HCT116 (cell line): ENCODE measurements around the gene FERMT1. TPM values are rescaled to one million over a fixed set of nuclear protein-coding genes. Genes with fewer than 3 reads are reported as not detected.
A peak's percentile ranks its signal among the peaks of the same experiment; 100 is the strongest.

Experiments
- ATAC-seq: fragments of 200-7000 bp; cut with Tn5 transposase; 2 replicates; pipeline ENCODE4 v1.9.1; 2020; ENCODE audit warnings: mild to moderate bottlenecking, moderate library complexity
- BruUV-seq: library from RNA; stranded (reverse); fragments of 400-500 nt; replicated peaks from 2 replicates; lab custom pipeline; 2021; lab: Mats Ljungman, UMichigan
- CTCF ChIA-PET: fragments of 300-600 bp; sonication (Branson Sonifier 250); formaldehyde crosslinking; loops from one replicate; lab custom pipeline; 2021; ENCODE audit warnings: antibody characterized with exemption; lab: Charles Lee
- POLR2A ChIA-PET: fragments of 300-600, 350-600 bp; sonication (Branson Sonifier 250); formaldehyde crosslinking; loops from one replicate; lab custom pipeline; 2021; ENCODE audit warnings: antibody characterized with exemption; lab: Charles Lee
- RAD21 ChIA-PET, 2 experiments: fragments of 300-600 bp; sonication (Branson Sonifier 250); formaldehyde crosslinking; loops; one replicate each; lab custom pipeline; 2023; ENCODE audit warnings: low total read pairs in 2 of 2; ENCODE audit not compliant: uncharacterized antibody in 2 of 2, unreplicated experiment in 2 of 2, low non-redundant PET in 1 of 2; lab: Charles Lee
- DNase-seq: peaks from one replicate; pipeline ENCODE4 v3.0.0-alpha.2; 2010; ENCODE audit warnings: low read depth, low spot score
- H2AFZ ChIP-seq: fragments of 200-600 bp; shearing (Covaris generic), sonication (generic); 2 replicates; pipeline ENCODE4 v1.6.1; 2017; ENCODE audit warnings: low read depth, mixed run types, mixed read lengths, antibody characterized with exemption, low read length; ENCODE audit not compliant: poor library complexity, severe bottlenecking
- H3K27ac ChIP-seq: 2 replicates; pipeline ENCODE4 v1.5.1; 2012; ENCODE audit warnings: low read depth, low read length
- H3K27me3 ChIP-seq: fragments of 200-600 bp; sonication (generic); 2 replicates; pipeline ENCODE4 v1.6.1; 2016; ENCODE audit warnings: mixed run types, low read length, mixed read lengths; ENCODE audit not compliant: insufficient read depth
- H3K36me3 ChIP-seq, 2 experiments: fragments of 200-500 bp in 1 of 2; fragments of 200-600 bp in 1 of 2; sonication (Bioruptor generic) in 1 of 2; sonication (generic) in 1 of 2; 2 replicates each; pipeline versions ENCODE4 v1.5.1 to v1.6.1; 2014 to 2016; ENCODE audit warnings: low read length in 2 of 2, inconsistent platforms in 1 of 2, mixed read lengths in 1 of 2, mixed run types in 1 of 2; ENCODE audit not compliant: insufficient read depth in 2 of 2, control insufficient read depth in 1 of 2
- H3K4me1 ChIP-seq, 2 experiments: fragments of 200-600 bp in 1 of 2; sonication (generic) in 1 of 2; 2 replicates each; pipeline versions ENCODE4 v1.5.1 to v1.6.1; 2012 to 2017; ENCODE audit warnings: low read length in 2 of 2, inconsistent platforms in 1 of 2, mild to moderate bottlenecking in 1 of 2, mixed read lengths in 1 of 2, mixed run types in 1 of 2, moderate library complexity in 1 of 2; ENCODE audit not compliant: insufficient read depth in 2 of 2, control insufficient read depth in 1 of 2
- H3K4me2 ChIP-seq: fragments of 200-600 bp; sonication (generic); 2 replicates; pipeline ENCODE4 v1.6.1; 2017; ENCODE audit warnings: mixed run types, low read length, mixed read lengths
- H3K4me3 ChIP-seq, 2 experiments: fragments of 200-600 bp in 1 of 2; sonication (generic) in 1 of 2; replicated peaks in 1 of 2; 2 replicates each; pipeline ENCODE4 v1.5.1; 2011 to 2016; ENCODE audit warnings: low read length in 2 of 2, control low read depth in 1 of 2, low read depth in 1 of 2, mild to moderate bottlenecking in 1 of 2, mixed read lengths in 1 of 2, mixed run types in 1 of 2
- H3K79me2 ChIP-seq: fragments of 200-600 bp; sonication (generic); 2 replicates; pipeline ENCODE4 v1.6.1; 2017; ENCODE audit warnings: mild to moderate bottlenecking, mixed run types, low read length, moderate library complexity, mixed read lengths; ENCODE audit not compliant: insufficient read depth
- H3K9ac ChIP-seq: fragments of 200-600 bp; sonication (generic); 2 replicates; pipeline ENCODE4 v1.6.1; 2016; ENCODE audit warnings: low read length, mixed read lengths
- H3K9me2 ChIP-seq: fragments of 200-600 bp; sonication (generic), shearing (Covaris generic); 2 replicates; pipeline ENCODE4 v1.6.1; 2017; ENCODE audit warnings: mixed run types, mild to moderate bottlenecking, moderate library complexity; ENCODE audit not compliant: insufficient read depth
- H3K9me3 ChIP-seq, 2 experiments: fragments of 200-500 bp in 1 of 2; fragments of 200-600 bp in 1 of 2; sonication (Bioruptor generic) in 1 of 2; sonication (generic) in 1 of 2; 2 replicates each; pipeline ENCODE4 v1.6.1; 2014 to 2017; ENCODE audit warnings: low read length in 2 of 2, mixed read lengths in 2 of 2, inconsistent platforms in 1 of 2, low read depth in 1 of 2, mild to moderate bottlenecking in 1 of 2, mixed run types in 1 of 2, moderate library complexity in 1 of 2; ENCODE audit not compliant: control insufficient read depth in 1 of 2, insufficient read depth in 1 of 2
- H4K20me1 ChIP-seq: fragments of 200-600 bp; sonication (generic), shearing (Covaris generic); 2 replicates; pipeline ENCODE4 v1.6.1; 2017; ENCODE audit warnings: mixed run types, mild to moderate bottlenecking, moderate library complexity; ENCODE audit not compliant: insufficient read depth
- CEBPB ChIP-seq: IDR thresholded peaks from 2 replicates; pipeline ENCODE4 v1.6.1; 2012; ENCODE audit warnings: low read depth
- ELF1 ChIP-seq: IDR thresholded peaks from 2 replicates; pipeline ENCODE4 v1.6.1; 2012; ENCODE audit warnings: low read depth, borderline replicate concordance
- EZH2phosphoT487 ChIP-seq: fragments of 200-600 bp; IDR thresholded peaks from 2 replicates; pipeline ENCODE4 v1.6.1; 2018; ENCODE audit warnings: antibody characterized with exemption, borderline replicate concordance
- POLR2A ChIP-seq: IDR thresholded peaks from 2 replicates; pipeline ENCODE4 v1.7.0; 2011; ENCODE audit warnings: borderline replicate concordance; ENCODE audit not compliant: insufficient read depth, insufficient read length; ENCODE audit errors: extremely low read depth
- SRF ChIP-seq: IDR thresholded peaks from 2 replicates; pipeline ENCODE4 v1.6.1; 2012; ENCODE audit warnings: low read depth
- TCF7L2 ChIP-seq: IDR thresholded peaks from 2 replicates; pipeline ENCODE4 v1.7.0; 2011; ENCODE audit warnings: borderline replicate concordance, inconsistent platforms; ENCODE audit not compliant: insufficient read depth, insufficient read length; ENCODE audit errors: extremely low read depth
- YY1 ChIP-seq: IDR thresholded peaks from 2 replicates; pipeline ENCODE4 v1.6.1; 2011; ENCODE audit warnings: low read length, low read depth, moderate library complexity, mild to moderate bottlenecking; ENCODE audit not compliant: insufficient replicate concordance; ENCODE audit errors: extremely low read depth
- ZFX ChIP-seq: fragments of 450-650 bp; IDR thresholded peaks from 2 replicates; pipeline ENCODE4 v1.6.1; 2017
- ZNF274 ChIP-seq: fragments of 200-500 bp; sonication (Bioruptor generic); IDR thresholded peaks from 2 replicates; pipeline ENCODE4 v1.6.1; 2014; ENCODE audit warnings: mild to moderate bottlenecking, low read depth, low read length, inconsistent platforms
- intact Hi-C: fragments of 100-400 bp; cut with micrococcal nuclease; formaldehyde crosslinking; loops from 2 replicates; pipeline ENCODE4 v1.10.0; 2022
- total RNA-seq: library from RNA; stranded (reverse); gene quantifications from one replicate; pipeline ENCODE4 v1.2.1, GENCODE V29; 2021; ENCODE audit not compliant: unreplicated experiment
- TF ChIP-seq, protein P1 (sequence below): IDR thresholded peaks from 2 replicates; pipeline ENCODE4 v1.6.1; 2011; ENCODE audit warnings: mild to moderate bottlenecking, low read length, moderate library complexity; ENCODE audit not compliant: insufficient replicate concordance; ENCODE audit errors: extremely low read depth
- TF ChIP-seq, protein P2 (sequence below): IDR thresholded peaks from 2 replicates; pipeline ENCODE4 v1.6.1; 2012
- TF ChIP-seq, protein P3 (sequence below), 3 experiments: fragments of 200-600 bp in 1 of 3; sonication (generic) in 1 of 3; IDR thresholded peaks in 2 of 3; conservative IDR thresholded peaks in 1 of 3; 2 replicates each; pipeline ENCODE4 v1.5.1; 2012 to 2017; ENCODE audit warnings: low read depth in 2 of 3, low read length in 2 of 3, antibody characterized with exemption in 1 of 3, borderline replicate concordance in 1 of 3, control low read depth in 1 of 3, mild to moderate bottlenecking in 1 of 3, mixed read lengths in 1 of 3, mixed run types in 1 of 3, moderate library complexity in 1 of 3; ENCODE audit not compliant: insufficient read depth in 1 of 3

Gene FERMT1
- total RNA-seq, 1 experiment from 2014 or later = 34.9 TPM

DNA sequence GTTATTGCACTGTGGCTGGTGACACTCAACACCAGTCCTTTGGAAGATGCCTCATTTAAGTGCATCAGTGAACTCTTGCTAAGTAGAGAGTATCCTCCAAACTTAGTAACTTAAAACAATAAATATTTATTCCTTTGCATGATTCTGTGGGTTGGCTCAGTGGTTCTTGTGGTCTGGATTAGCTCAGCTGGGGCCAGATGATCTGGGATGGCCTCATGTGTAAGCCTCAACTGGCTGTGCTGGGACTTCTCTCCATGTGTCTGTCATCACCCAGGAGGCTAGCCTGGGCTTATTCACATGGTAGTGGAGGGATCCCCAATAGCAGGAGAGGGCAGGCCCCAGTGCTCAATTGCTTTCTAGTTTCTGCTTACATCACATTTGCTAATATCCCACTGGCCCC lies 77.3 kb downstream of the FERMT1 start (continued):
- TF ChIP-seq, protein P1, sequence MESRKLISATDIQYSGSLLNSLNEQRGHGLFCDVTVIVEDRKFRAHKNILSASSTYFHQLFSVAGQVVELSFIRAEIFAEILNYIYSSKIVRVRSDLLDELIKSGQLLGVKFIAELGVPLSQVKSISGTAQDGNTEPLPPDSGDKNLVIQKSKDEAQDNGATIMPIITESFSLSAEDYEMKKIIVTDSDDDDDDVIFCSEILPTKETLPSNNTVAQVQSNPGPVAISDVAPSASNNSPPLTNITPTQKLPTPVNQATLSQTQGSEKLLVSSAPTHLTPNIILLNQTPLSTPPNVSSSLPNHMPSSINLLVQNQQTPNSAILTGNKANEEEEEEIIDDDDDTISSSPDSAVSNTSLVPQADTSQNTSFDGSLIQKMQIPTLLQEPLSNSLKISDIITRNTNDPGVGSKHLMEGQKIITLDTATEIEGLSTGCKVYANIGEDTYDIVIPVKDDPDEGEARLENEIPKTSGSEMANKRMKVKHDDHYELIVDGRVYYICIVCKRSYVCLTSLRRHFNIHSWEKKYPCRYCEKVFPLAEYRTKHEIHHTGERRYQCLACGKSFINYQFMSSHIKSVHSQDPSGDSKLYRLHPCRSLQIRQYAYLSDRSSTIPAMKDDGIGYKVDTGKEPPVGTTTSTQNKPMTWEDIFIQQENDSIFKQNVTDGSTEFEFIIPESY = no peak
- TF ChIP-seq, protein P2, sequence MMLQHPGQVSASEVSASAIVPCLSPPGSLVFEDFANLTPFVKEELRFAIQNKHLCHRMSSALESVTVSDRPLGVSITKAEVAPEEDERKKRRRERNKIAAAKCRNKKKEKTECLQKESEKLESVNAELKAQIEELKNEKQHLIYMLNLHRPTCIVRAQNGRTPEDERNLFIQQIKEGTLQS = no peak
- no peak for TF ChIP-seq YY1

DNA sequence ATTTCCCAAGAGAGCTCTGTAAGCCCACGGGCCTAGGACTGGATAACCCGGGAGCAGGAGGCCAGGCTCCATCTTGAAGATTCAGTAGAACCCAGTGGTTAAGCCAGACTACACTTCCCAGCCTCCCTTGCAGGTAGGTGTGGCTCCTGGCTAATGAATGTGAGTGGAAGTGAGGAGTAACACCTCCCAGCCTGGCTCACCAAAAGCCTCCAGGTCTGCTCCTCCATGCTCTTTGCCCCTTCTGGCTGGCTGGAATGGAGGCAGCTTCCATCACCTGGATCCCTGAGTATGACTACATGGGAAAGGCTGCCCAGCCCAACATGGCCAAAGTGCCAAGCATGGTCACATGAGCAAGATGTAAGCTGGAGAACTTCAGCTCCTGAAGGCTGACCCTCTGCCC lies 78.7 kb downstream of the FERMT1 start:
- ChIA-PET CTCF (no interaction called here), RAD21 (interaction anchor here in 1 of 2 experiments (0.6 kb wide), 1 partner anchor 531 kb away, joined by 3 read pairs; no protein-coding TSS in a partner anchor), POLR2A (no interaction called here)
- no peak overlapping the region for H3K27ac ChIP-seq
- intact Hi-C loops = no loop called here
- H3K9me2 ChIP-seq = no peaks in the 10 kb centered on the region
- H3K9ac ChIP-seq = no peak overlapping the region
- H2AFZ ChIP-seq = no peak overlapping the region
- H3K36me3 ChIP-seq = peaks cover 0 to 5% of the 10 kb centered on the region in 2 experiments; a peak in 2 of 4 replicates
- H3K4me2 ChIP-seq = no peak overlapping the region
- H4K20me1 ChIP-seq = no peaks in the 10 kb centered on the region
- no peaks in the 10 kb centered on the region for H3K79me2 ChIP-seq
- no peak overlapping the region for H3K4me3 ChIP-seq
- no TSS peak for BruUV-seq
- ATAC-seq (peak; percentile 79), DNase-seq (no peak)
- no peaks in the 10 kb centered on the region for H3K27me3 ChIP-seq
- no peaks in the 10 kb centered on the region for H3K9me3 ChIP-seq
- no peaks in the 10 kb centered on the region for H3K4me1 ChIP-seq
- TF ChIP-seq POLR2A (no peak), ZFX (no peak), CEBPB (no peak), ZNF274 (no peak), YY1 (no peak), TCF7L2 (no peak), SRF (no peak), ELF1 (no peak), EZH2phosphoT487 (no peak)
- TF ChIP-seq, protein P2 = no peak
- TF ChIP-seq, protein P3, sequence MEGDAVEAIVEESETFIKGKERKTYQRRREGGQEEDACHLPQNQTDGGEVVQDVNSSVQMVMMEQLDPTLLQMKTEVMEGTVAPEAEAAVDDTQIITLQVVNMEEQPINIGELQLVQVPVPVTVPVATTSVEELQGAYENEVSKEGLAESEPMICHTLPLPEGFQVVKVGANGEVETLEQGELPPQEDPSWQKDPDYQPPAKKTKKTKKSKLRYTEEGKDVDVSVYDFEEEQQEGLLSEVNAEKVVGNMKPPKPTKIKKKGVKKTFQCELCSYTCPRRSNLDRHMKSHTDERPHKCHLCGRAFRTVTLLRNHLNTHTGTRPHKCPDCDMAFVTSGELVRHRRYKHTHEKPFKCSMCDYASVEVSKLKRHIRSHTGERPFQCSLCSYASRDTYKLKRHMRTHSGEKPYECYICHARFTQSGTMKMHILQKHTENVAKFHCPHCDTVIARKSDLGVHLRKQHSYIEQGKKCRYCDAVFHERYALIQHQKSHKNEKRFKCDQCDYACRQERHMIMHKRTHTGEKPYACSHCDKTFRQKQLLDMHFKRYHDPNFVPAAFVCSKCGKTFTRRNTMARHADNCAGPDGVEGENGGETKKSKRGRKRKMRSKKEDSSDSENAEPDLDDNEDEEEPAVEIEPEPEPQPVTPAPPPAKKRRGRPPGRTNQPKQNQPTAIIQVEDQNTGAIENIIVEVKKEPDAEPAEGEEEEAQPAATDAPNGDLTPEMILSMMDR (IDR thresholded peaks at IDR 0.05 in 2 of 3, conservative IDR thresholded peaks at IDR 0.05 in 1 of 3; ENCODE audit: borderline replicate concordance in 1 of 3, insufficient read depth in 1 of 3, low read depth in 2 of 3, low read length in 2 of 3) = no peak
- TF ChIP-seq, protein P1 = no peak
